Mucosa of stomach (tissue), 1 donor: ENCODE measurements around the gene FNDC3B.
A peak's percentile ranks its signal among the peaks of the same experiment; 100 is the strongest.
"Not testable (repeated sequence)": the region's sequence is repeated elsewhere in the genome, so short reads cannot be mapped to it uniquely, and the experiment has no call there.

Experiments used
- H3K27me3 ChIP-seq: one replicate; pipeline ENCODE4 v1.7.0; 2013; ENCODE audit warnings: mild to moderate bottlenecking, low read length; ENCODE audit not compliant: control insufficient read depth, insufficient read depth
- H3K36me3 ChIP-seq: one replicate; pipeline ENCODE4 v1.7.0; 2013; ENCODE audit warnings: low read length; ENCODE audit not compliant: control insufficient read depth, insufficient read depth
- H3K4me1 ChIP-seq: one replicate; pipeline ENCODE4 v1.7.0; 2013; ENCODE audit warnings: mild to moderate bottlenecking, low read length; ENCODE audit not compliant: control insufficient read depth, insufficient read depth
- H3K4me3 ChIP-seq: one replicate; pipeline ENCODE4 v1.7.0; 2013; ENCODE audit warnings: low read length
- H3K9ac ChIP-seq: one replicate; pipeline ENCODE4 v1.7.0; 2013; ENCODE audit warnings: mild to moderate bottlenecking, low read length, moderate library complexity
- H3K9me3 ChIP-seq: one replicate; pipeline ENCODE4 v1.7.0; 2013; ENCODE audit warnings: mild to moderate bottlenecking, low read length, moderate library complexity; ENCODE audit not compliant: control insufficient read depth
- donor health status: Pancreatic carcinoma.

Gene FNDC3B

DNA sequence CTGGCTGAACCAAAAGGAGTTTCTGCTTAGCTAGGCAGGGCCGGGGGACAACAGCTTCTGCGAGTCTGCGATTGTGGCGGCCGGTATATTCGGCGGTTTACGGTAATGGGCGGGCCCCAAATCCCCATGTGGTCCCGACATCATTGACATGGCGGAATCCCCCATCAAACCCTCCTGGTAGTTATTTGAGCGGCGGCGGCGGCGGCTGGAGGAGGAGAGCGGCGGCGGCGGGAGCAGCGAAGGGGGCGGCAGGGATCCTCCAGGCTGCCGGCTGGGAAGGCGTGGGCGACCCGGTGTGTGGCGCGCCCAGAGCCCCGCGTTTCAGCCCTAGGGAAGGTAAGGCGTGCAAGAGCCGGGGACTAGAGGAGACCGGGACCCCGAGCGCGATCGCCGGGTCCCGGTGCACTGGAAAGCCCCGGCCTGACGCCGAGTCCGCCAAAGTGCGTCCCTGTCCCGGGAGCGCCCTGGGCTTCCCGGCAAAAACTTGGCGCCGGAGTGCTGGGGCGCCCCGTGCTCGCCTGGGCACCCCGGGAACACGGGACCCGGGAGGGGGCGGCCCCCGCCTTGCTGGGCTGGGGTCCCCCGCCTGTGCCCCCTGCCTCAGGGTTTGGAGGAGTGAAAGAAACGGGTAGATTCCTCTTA lies at the start of gene FNDC3B:
Gene FNDC3B (plus strand): TSS at position 143 of the 642 bp plus-strand sequence. CDS start 72,902 bp downstream, outside the sequence.
- no peaks in the 10 kb centered on the region for H3K9me3 ChIP-seq
- H3K9ac ChIP-seq = peak within 1 kb of the TSS; percentile 96
- H3K4me3 ChIP-seq = peak within 1 kb of the TSS; percentile 69
- peaks cover 20% of the 10 kb centered on the region for H3K4me1 ChIP-seq
- H3K36me3 ChIP-seq = no peaks in the 10 kb centered on the region
- no peaks in the 10 kb centered on the region for H3K27me3 ChIP-seq

- H3K9ac ChIP-seq, H3K4me3 ChIP-seq, H3K36me3 ChIP-seq, H3K9me3 ChIP-seq, H3K27me3 ChIP-seq, H3K4me1 ChIP-seq: not testable (repeated sequence)
Measured at GRCh38 chr3:171990239-171990638, 49.1 kb upstream of the FNDC3B start.

GRCh38 chr3:171991166-171991565 lies 48.2 kb upstream of the FNDC3B start:
- H3K4me1 ChIP-seq = no peaks in the 10 kb centered on the region
- H3K36me3 ChIP-seq = no peaks in the 10 kb centered on the region
- H3K9me3 ChIP-seq = no peaks in the 10 kb centered on the region
- no peak overlapping the region for H3K4me3 ChIP-seq
- no peak overlapping the region for H3K9ac ChIP-seq
- no peaks in the 10 kb centered on the region for H3K27me3 ChIP-seq

DNA sequence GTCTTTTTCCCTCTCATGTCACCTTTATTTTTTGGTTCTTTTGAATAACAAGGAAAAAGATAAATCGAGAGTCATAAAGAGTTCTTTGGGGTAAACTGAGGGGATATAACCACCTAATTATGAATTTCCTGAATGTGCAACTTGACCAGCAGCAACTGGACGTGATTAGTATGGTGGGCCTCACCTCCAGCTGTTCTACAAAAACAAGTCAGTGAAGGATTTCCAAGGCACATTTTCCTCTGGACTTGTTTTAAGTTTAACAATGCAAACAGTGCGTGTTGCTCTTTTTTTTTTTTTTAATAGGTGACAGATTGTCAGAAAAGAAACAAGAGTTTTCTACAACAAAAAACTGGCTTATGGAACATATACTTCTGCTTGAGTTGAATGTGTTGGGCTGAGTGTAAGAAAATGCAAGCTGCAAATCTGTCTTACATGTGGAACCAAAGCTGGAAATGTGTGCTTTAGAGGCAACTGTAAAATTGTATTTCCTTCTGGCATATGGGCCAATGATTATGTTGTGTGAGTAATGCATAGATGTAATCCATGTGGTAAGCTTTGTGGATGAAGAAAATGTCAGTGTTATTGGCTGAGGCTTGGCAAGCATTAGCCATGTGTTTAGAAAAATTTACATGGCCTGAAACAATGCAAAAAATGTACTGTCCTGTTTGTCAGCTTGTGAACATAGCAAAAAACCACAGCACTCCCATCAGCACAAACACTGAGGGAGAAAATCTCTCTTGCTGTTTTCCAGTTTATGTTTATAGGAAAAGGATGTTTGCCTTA lies 44.5 kb upstream of the FNDC3B start:
- Histone ChIP-seq H3K4me3 (no peak overlapping the region), H3K4me1 (no peaks in the 10 kb centered on the region), H3K27me3 (no peaks in the 10 kb centered on the region), H3K9me3 (no peaks in the 10 kb centered on the region), H3K36me3 (no peaks in the 10 kb centered on the region), H3K9ac (no peak overlapping the region)

GRCh38 chr3:171995486-171995885 lies 43.9 kb upstream of the FNDC3B start:
- H3K4me3 ChIP-seq = no peak overlapping the region
- no peak overlapping the region for H3K9ac ChIP-seq
- H3K9me3 ChIP-seq = no peaks in the 10 kb centered on the region
- no peaks in the 10 kb centered on the region for H3K4me1 ChIP-seq
- H3K36me3 ChIP-seq = no peaks in the 10 kb centered on the region
- no peaks in the 10 kb centered on the region for H3K27me3 ChIP-seq

DNA sequence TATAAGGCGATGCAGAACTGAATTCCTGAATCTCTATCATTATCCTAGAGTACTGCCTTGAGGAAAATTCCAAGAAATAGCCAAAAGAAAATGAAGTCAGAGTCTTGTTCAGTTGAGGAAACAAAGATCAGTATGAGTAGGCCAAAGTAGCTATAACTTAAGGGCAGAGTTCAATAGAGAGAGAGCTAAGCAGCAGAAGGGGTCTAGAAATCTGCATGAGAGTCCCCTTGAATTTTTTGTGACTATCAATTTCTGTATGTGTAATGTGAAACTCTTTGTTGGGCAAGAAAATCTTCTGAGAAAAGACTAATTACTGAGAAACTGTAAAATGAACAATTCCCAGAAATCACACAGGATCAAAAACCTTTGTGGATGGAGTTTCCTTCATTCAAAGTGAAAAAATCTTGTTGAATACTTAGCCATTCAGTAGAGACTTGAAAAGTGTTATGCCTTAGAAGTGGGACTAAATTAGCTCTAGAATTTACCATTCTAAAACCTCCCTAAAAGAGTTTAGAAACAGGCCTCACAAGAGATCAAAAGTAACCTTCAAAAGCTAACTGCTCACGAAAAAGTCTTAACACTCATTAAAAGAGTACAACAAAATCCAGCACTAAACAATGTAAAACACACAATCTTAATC lies 43.1 kb upstream of the FNDC3B start:
- H3K4me3 ChIP-seq = no peak overlapping the region
- no peaks in the 10 kb centered on the region for H3K36me3 ChIP-seq
- no peaks in the 10 kb centered on the region for H3K9me3 ChIP-seq
- no peak overlapping the region for H3K9ac ChIP-seq
- H3K4me1 ChIP-seq = no peaks in the 10 kb centered on the region
- no peaks in the 10 kb centered on the region for H3K27me3 ChIP-seq

- not testable (repeated sequence) for H3K9me3 ChIP-seq, H3K4me3 ChIP-seq, H3K36me3 ChIP-seq, H3K9ac ChIP-seq, H3K27me3 ChIP-seq, H3K4me1 ChIP-seq
Measured at GRCh38 chr3:171998731-171999130, 40.6 kb upstream of the FNDC3B start.

GRCh38 chr3:172001616-172002015 lies 37.8 kb upstream of the FNDC3B start:
- H3K4me1 ChIP-seq, H3K9ac ChIP-seq, H3K36me3 ChIP-seq, H3K4me3 ChIP-seq, H3K9me3 ChIP-seq, H3K27me3 ChIP-seq: not testable (repeated sequence)

DNA sequence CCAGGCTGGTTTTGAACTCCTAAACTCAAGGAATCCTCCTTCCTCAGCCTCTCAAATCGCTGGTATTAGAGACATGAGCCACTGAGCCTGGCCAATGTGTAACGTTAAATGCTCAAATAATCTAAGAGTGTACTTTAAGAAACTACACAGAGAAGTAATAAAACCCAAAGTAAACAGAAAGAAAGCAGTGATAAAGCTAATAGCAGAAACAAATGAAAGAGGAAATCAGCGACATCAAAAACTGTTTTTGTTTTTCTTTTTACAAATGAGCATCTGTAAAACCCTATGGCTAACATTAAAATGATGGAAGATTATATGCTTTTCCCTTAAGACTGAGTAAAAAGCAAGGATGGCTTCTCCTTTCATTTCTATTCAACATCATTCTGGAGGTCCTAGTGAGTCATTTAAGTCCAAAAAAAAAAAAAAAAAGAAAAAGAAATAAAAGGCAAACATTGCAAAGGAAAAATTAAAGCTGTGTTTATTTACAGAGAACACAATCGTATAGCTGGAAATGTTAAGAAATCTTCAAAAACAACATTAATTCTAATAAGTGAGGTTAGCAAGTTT lies 36.8 kb upstream of the FNDC3B start:
- Histone ChIP-seq H3K36me3 (no peaks in the 10 kb centered on the region), H3K4me3 (no peak overlapping the region), H3K9me3 (no peaks in the 10 kb centered on the region), H3K9ac (no peak overlapping the region), H3K4me1 (no peaks in the 10 kb centered on the region), H3K27me3 (no peaks in the 10 kb centered on the region)

- H3K4me1 ChIP-seq = no peaks in the 10 kb centered on the region
- no peaks in the 10 kb centered on the region for H3K27me3 ChIP-seq
- no peaks in the 10 kb centered on the region for H3K36me3 ChIP-seq
- H3K9me3 ChIP-seq = no peaks in the 10 kb centered on the region
- no peak overlapping the region for H3K9ac ChIP-seq
- no peak overlapping the region for H3K4me3 ChIP-seq
Measured at GRCh38 chr3:172003146-172003545, 36.2 kb upstream of the FNDC3B start.

DNA sequence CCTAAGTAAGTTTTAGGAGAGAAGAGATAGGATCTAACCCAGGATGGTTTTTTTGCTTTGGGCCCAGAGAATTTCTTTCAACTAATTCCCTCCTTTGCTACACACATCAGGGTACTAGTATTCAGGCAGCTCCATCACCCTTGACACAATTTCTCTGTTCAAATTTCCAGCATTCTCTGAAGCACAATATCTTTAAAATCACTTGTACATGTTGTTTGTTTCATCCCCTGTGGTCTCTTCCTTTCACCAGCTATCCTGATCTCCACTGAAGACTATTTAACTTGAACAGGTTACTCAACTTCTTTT lies 32.4 kb upstream of the FNDC3B start:
- Histone ChIP-seq H3K9ac (no peak overlapping the region), H3K27me3 (no peaks in the 10 kb centered on the region), H3K9me3 (no peaks in the 10 kb centered on the region), H3K36me3 (no peaks in the 10 kb centered on the region), H3K4me1 (no peaks in the 10 kb centered on the region), H3K4me3 (no peak overlapping the region)

DNA sequence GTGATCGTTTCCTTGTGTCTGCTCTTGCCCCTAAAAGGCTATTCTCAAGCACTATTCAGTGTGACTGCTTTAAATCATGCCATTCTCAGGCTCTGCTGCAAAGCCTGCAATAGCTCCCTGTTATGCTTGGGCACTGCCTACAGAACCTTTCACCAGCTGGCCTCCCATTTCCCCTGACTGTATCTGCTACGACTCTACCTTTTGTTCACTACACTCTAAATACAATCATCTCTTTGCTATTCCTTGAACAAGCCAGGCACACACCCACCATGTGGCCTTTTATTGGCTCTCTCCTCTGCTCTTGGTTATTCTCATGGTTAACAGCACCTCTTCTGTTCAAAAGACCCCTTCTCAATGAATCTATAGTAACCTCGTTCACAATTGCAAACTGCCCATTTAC lies 29.6 kb upstream of the FNDC3B start:
- Histone ChIP-seq H3K27me3 (no peaks in the 10 kb centered on the region), H3K4me3 (no peak overlapping the region), H3K9me3 (no peaks in the 10 kb centered on the region), H3K9ac (no peak overlapping the region), H3K4me1 (no peaks in the 10 kb centered on the region), H3K36me3 (no peaks in the 10 kb centered on the region)
